Activated T-cell treated with anti-CD3 and anti-CD28 coated beads, Interleukin-2, amount 50 U/mL, for 24 hours (primary cell): ENCODE measurements around the gene CHCHD4.
"Not testable (repeated sequence)": the region's sequence is repeated elsewhere in the genome, so short reads cannot be mapped to it uniquely, and the experiment has no call there.

Experiments used
- DNase-seq: peaks from one replicate; pipeline ENCODE4 v3.0.0-alpha.2; 2020
- H3K27ac Mint-ChIP-seq: 2 replicates; pipeline ENCODE4 v1.8.0; 2020; ENCODE audit warnings: mild to moderate bottlenecking, mixed read lengths
- H3K27me3 Mint-ChIP-seq: 2 replicates; pipeline ENCODE4 v1.8.0; 2020; ENCODE audit warnings: mixed read lengths
- H3K36me3 Mint-ChIP-seq: 2 replicates; pipeline ENCODE4 v1.8.0; 2020; ENCODE audit warnings: low read depth, mixed read lengths
- H3K4me1 Mint-ChIP-seq: 2 replicates; pipeline ENCODE4 v1.8.0; 2020; ENCODE audit warnings: low read depth, mixed read lengths
- H3K4me3 Mint-ChIP-seq: 2 replicates; pipeline ENCODE4 v1.8.0; 2020; ENCODE audit warnings: mild to moderate bottlenecking, moderate library complexity, mixed read lengths
- H3K9me3 Mint-ChIP-seq: 2 replicates; pipeline ENCODE4 v1.8.0; 2020; ENCODE audit warnings: mixed read lengths

Gene CHCHD4

GRCh38 chr3:14096742-14097141, 27.9 kb downstream of the CHCHD4 start:
- no peak for DNase-seq
- Mint-ChIP-seq H3K9me3 (peaks cover 2% of the 10 kb centered on the region), H3K4me1 (no peaks in the 10 kb centered on the region), H3K27me3 (peaks cover 41% of the 10 kb centered on the region), H3K4me3 (no peak overlapping the region), H3K36me3 (no peaks in the 10 kb centered on the region), H3K27ac (no peak overlapping the region)

- no peak overlapping the region for H3K4me3 Mint-ChIP-seq
- H3K36me3 Mint-ChIP-seq = no peaks in the 10 kb centered on the region
- H3K27ac Mint-ChIP-seq = no peak overlapping the region
- H3K4me1 Mint-ChIP-seq = no peaks in the 10 kb centered on the region
- H3K9me3 Mint-ChIP-seq = peaks cover 3% of the 10 kb centered on the region
- no peak for DNase-seq
- H3K27me3 Mint-ChIP-seq = peaks cover 49% of the 10 kb centered on the region
These were observed 30.8 kb downstream of the CHCHD4 start for GRCh38 chr3:14093831-14094230.

- no peak overlapping the region for H3K4me3 Mint-ChIP-seq
- DNase-seq = no peak
- H3K27ac Mint-ChIP-seq = no peak overlapping the region
- H3K27me3 Mint-ChIP-seq = peaks cover 40% of the 10 kb centered on the region
- H3K4me1 Mint-ChIP-seq = no peaks in the 10 kb centered on the region
- H3K9me3 Mint-ChIP-seq = peaks cover 14% of the 10 kb centered on the region
- H3K36me3 Mint-ChIP-seq = no peaks in the 10 kb centered on the region
These were observed 32.2 kb downstream of the CHCHD4 start for GRCh38 chr3:14092464-14092863.

GRCh38 chr3:14091959-14092358, 32.7 kb downstream of the CHCHD4 start:
- Mint-ChIP-seq H3K9me3 (peaks cover 18% of the 10 kb centered on the region), H3K27me3 (peaks cover 39% of the 10 kb centered on the region)
- H3K4me3 Mint-ChIP-seq, H3K36me3 Mint-ChIP-seq, DNase-seq, H3K4me1 Mint-ChIP-seq, H3K27ac Mint-ChIP-seq: not testable (repeated sequence)

GRCh38 chr3:14087461-14087860, 37.2 kb downstream of the CHCHD4 start:
- H3K27me3 Mint-ChIP-seq = peaks cover 29% of the 10 kb centered on the region
- not testable (repeated sequence) for H3K27ac Mint-ChIP-seq

GRCh38 chr3:14082108-14082657, 42.5 kb downstream of the CHCHD4 start:
- Mint-ChIP-seq H3K4me3 (no peak overlapping the region), H3K27ac (peak overlapping the region; percentile 1), H3K4me1 (peaks cover 15% of the 10 kb centered on the region), H3K27me3 (peaks cover 9% of the 10 kb centered on the region), H3K9me3 (peaks cover 6% of the 10 kb centered on the region), H3K36me3 (no peaks in the 10 kb centered on the region)
- DNase-seq = peak; percentile 42

More at GRCh38 chr3:14087461-14087860, 37.2 kb downstream of the CHCHD4 start:
- not testable (repeated sequence) for DNase-seq, H3K4me1 Mint-ChIP-seq, H3K4me3 Mint-ChIP-seq, H3K36me3 Mint-ChIP-seq
- H3K9me3 Mint-ChIP-seq = peaks cover 19% of the 10 kb centered on the region

GRCh38 chr3:14077310-14077709, 47.4 kb downstream of the CHCHD4 start:
- peaks cover 8% of the 10 kb centered on the region for H3K4me1 Mint-ChIP-seq
- no peak overlapping the region for H3K4me3 Mint-ChIP-seq
- no peak overlapping the region for H3K27ac Mint-ChIP-seq
- peaks cover 6% of the 10 kb centered on the region for H3K27me3 Mint-ChIP-seq
- no peak for DNase-seq
- H3K9me3 Mint-ChIP-seq = peaks cover 7% of the 10 kb centered on the region
- no peaks in the 10 kb centered on the region for H3K36me3 Mint-ChIP-seq

GRCh38 chr3:14075233-14075632, 49.4 kb downstream of the CHCHD4 start:
- H3K9me3 Mint-ChIP-seq, H3K36me3 Mint-ChIP-seq, H3K27ac Mint-ChIP-seq, H3K4me1 Mint-ChIP-seq, H3K4me3 Mint-ChIP-seq, DNase-seq: not testable (repeated sequence)
- peaks cover 17% of the 10 kb centered on the region for H3K27me3 Mint-ChIP-seq

GRCh38 chr3:14064910-14065309, 59.8 kb downstream of the CHCHD4 start:
- H3K4me1 Mint-ChIP-seq = no peaks in the 10 kb centered on the region

GRCh38 chr3:14063152-14063551, 61.5 kb downstream of the CHCHD4 start:
- H3K4me3 Mint-ChIP-seq = no peak overlapping the region
- H3K36me3 Mint-ChIP-seq = no peaks in the 10 kb centered on the region
- peaks cover 7% of the 10 kb centered on the region for H3K27me3 Mint-ChIP-seq
- no peak overlapping the region for H3K27ac Mint-ChIP-seq
- H3K4me1 Mint-ChIP-seq = no peaks in the 10 kb centered on the region
- DNase-seq = no peak
- no peaks in the 10 kb centered on the region for H3K9me3 Mint-ChIP-seq

More at GRCh38 chr3:14064910-14065309, 59.8 kb downstream of the CHCHD4 start:
- no peak overlapping the region for H3K27ac Mint-ChIP-seq
- H3K4me3 Mint-ChIP-seq = no peak overlapping the region
- H3K36me3 Mint-ChIP-seq = no peaks in the 10 kb centered on the region
- H3K9me3 Mint-ChIP-seq = no peaks in the 10 kb centered on the region
- peaks cover 11% of the 10 kb centered on the region for H3K27me3 Mint-ChIP-seq
- DNase-seq = no peak
